ENCODE measurements around the gene FAM163B.

The FAM163B gene

DNA sequence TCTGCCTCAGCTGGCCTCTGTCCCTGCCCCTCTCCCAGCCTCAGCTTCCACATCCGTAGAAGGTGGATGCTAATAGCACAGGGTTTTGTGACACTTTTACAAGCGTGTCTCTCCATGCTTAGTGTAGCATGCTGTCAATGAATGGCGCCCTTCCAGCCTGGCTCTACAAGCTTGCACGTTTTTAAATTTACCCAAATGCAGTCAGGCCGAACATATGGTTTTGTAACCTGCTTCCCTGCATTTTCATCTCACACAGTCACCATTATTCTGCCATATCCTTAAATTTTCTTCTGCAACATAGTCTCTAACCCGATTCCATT lies 28.8 kb downstream of the FAM163B start:
- Histone ChIP-seq H3K4me3 (ENCODE audit: severe bottlenecking) (no peak overlapping the region), H3K9me3 (ENCODE audit: severe bottlenecking) (no peaks in the 10 kb centered on the region), H3K27me3 (ENCODE audit: insufficient read depth, poor library complexity, severe bottlenecking) (peaks cover 26% of the 10 kb centered on the region), H3K36me3 (ENCODE audit: low read depth) (no peaks in the 10 kb centered on the region), H3K4me1 (ENCODE audit: insufficient read depth, poor library complexity, severe bottlenecking) (no peaks in the 10 kb centered on the region), H3K27ac (ENCODE audit: poor library complexity, severe bottlenecking) (no peak overlapping the region)
- no peak for ATAC-seq (ENCODE audit: low read depth)
- no peak for DNase-seq (ENCODE audit: low spot score)
- TF ChIP-seq, protein P1, sequence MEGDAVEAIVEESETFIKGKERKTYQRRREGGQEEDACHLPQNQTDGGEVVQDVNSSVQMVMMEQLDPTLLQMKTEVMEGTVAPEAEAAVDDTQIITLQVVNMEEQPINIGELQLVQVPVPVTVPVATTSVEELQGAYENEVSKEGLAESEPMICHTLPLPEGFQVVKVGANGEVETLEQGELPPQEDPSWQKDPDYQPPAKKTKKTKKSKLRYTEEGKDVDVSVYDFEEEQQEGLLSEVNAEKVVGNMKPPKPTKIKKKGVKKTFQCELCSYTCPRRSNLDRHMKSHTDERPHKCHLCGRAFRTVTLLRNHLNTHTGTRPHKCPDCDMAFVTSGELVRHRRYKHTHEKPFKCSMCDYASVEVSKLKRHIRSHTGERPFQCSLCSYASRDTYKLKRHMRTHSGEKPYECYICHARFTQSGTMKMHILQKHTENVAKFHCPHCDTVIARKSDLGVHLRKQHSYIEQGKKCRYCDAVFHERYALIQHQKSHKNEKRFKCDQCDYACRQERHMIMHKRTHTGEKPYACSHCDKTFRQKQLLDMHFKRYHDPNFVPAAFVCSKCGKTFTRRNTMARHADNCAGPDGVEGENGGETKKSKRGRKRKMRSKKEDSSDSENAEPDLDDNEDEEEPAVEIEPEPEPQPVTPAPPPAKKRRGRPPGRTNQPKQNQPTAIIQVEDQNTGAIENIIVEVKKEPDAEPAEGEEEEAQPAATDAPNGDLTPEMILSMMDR (IDR thresholded peaks at IDR 0.05; ENCODE audit: poor library complexity, severe bottlenecking) = no peak

DNA sequence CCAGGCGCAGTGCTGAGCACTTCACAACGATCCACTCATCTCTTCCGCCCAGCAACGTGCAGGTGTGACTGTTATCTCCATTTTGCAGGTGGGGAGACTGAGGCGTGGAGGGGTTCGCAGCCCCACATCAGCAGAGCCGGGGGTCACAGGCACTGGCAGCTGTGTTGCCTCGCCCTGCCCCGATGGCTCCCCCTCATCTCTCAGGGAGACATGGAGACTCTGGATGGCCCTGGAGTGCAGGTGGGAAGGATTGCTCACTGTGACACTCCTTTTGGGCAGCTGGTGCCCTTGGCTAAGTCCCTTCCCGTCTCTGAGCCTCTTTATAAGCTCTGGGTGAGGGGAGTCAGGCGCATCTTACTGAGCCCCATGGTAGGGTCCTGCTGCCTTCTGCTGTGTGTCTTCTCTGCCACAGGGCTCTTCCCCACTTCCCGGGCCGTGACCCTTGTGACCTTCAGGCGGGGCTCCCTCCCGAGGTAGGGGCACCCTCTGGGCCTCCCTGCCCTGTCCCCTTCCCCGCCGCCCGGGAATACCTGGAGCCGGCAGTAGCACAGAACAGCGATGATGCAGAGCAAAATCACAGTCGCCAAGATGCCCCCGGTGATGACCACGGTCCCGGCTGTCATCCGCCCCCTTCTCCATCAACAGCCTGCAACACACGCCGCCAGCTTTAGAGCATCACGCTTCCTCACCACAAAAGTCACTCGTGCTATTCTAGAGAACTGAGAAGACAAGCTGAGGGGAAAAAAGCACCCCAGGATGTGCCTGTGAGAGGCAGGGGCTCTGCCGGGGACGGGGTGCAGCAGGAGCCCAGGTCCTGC lies 29.4 kb downstream of the FAM163B start:
- H3K4me1 ChIP-seq (ENCODE audit: insufficient read depth, poor library complexity, severe bottlenecking) = no peaks in the 10 kb centered on the region
- TF ChIP-seq, protein P1 (IDR thresholded peaks at IDR 0.05; ENCODE audit: poor library complexity, severe bottlenecking) = no peak
- no peaks in the 10 kb centered on the region for H3K9me3 ChIP-seq (ENCODE audit: severe bottlenecking)
- no peak for DNase-seq (ENCODE audit: low spot score)
- H3K27ac ChIP-seq (ENCODE audit: poor library complexity, severe bottlenecking) = no peak overlapping the region
- H3K36me3 ChIP-seq (ENCODE audit: low read depth) = no peaks in the 10 kb centered on the region
- ATAC-seq (ENCODE audit: low read depth) = no peak
- no peak overlapping the region for H3K4me3 ChIP-seq (ENCODE audit: severe bottlenecking)
- H3K27me3 ChIP-seq (ENCODE audit: insufficient read depth, poor library complexity, severe bottlenecking) = peaks cover 21% of the 10 kb centered on the region

DNA sequence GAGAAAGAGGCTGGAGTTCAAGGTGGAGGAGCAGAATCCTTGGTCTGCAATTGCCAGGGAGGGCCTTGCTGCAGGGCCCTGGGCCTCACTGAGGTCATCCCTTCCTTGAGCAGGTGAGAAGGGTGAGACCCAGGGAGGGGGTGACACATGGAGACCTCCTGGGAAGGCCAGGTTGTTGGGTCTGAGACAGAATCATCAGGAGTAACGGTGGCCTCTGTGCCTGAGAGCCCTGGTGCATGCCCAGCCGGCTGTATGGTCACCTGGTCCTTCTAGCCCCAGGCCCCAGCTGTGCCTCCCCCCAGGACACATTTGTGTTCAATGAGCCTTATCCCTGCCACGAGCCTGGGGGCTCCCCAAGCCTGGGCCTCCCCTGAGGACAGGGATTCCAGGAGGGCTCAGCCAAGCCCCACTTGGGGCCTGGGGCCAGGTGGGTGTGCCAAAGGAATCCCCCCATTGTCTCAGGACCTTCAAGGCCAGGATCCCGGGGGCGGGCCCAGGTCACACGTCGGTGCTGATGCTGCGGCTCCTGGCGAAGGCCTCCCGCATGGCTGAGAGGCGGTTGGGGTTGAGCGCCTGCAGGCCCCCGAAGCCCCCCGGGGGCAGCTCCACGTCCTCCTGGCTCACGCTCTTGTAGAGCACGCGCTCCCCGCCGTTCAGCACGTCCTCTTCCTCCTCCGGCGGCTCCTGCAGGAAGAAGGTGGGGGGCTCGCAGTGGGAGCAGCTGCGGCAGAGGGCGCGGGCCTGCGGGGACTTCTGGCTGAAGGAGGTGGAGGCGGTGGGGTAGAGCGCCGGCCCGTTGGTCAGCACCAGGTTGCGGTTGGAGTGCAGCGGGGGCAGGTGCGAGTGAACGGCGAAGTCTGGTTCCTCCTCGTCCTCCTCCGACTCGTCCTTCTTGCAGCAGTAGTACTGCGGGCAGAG lies 30.4 kb downstream of the FAM163B start:
- no peaks in the 10 kb centered on the region for H3K4me1 ChIP-seq (ENCODE audit: insufficient read depth, poor library complexity, severe bottlenecking)
- H3K9me3 ChIP-seq (ENCODE audit: severe bottlenecking) = no peaks in the 10 kb centered on the region
- H3K36me3 ChIP-seq (ENCODE audit: low read depth) = no peaks in the 10 kb centered on the region
- no peak overlapping the region for H3K27ac ChIP-seq (ENCODE audit: poor library complexity, severe bottlenecking)
- TF ChIP-seq, protein P1 (IDR thresholded peaks at IDR 0.05; ENCODE audit: poor library complexity, severe bottlenecking) = no peak
- H3K27me3 ChIP-seq (ENCODE audit: insufficient read depth, poor library complexity, severe bottlenecking) = peaks cover 28% of the 10 kb centered on the region
- no peak overlapping the region for H3K4me3 ChIP-seq (ENCODE audit: severe bottlenecking)
- ATAC-seq (ENCODE audit: low read depth) (no peak), DNase-seq (ENCODE audit: low spot score) (no peak)

DNA sequence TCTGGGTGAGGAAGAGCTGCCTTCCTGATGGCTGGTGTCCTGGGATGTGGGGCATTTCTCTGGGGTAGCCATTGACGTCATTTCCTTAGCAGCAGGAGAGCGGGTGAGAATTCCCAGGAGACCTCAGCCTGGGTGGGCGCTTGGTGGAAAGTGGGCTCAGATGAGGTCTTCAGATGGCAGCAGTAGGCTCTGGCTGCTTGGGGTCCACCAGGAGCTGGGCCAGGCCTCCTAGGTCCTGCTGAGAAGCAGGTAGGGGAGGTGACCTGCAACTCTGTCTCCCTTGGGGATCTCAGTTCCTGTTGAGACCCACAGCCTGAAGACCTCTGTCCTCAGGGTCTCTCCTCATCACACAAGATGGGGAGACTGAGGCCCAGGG lies 31.5 kb downstream of the FAM163B start:
- TF ChIP-seq, protein P1 (IDR thresholded peaks at IDR 0.05; ENCODE audit: poor library complexity, severe bottlenecking) = no peak
- H3K27me3 ChIP-seq (ENCODE audit: insufficient read depth, poor library complexity, severe bottlenecking) = peaks cover 35% of the 10 kb centered on the region

More for the DNA sequence above, 31.5 kb downstream of the FAM163B start:
- H3K4me1 ChIP-seq (ENCODE audit: insufficient read depth, poor library complexity, severe bottlenecking) = no peaks in the 10 kb centered on the region
- no peak overlapping the region for H3K27ac ChIP-seq (ENCODE audit: poor library complexity, severe bottlenecking)
- no peaks in the 10 kb centered on the region for H3K9me3 ChIP-seq (ENCODE audit: severe bottlenecking)
- ATAC-seq (ENCODE audit: low read depth) (no peak), DNase-seq (ENCODE audit: low spot score) (no peak)
- no peak overlapping the region for H3K4me3 ChIP-seq (ENCODE audit: severe bottlenecking)
- no peaks in the 10 kb centered on the region for H3K36me3 ChIP-seq (ENCODE audit: low read depth)

Measured in RWPE2 (cell line).